NK-92 treated with Interleukin-12 subunit alpha and Interleukin-12 subunit beta, amount 100 ng/mL, for 24 hours (cell line): ENCODE data around the gene UQCRH.
A peak's percentile ranks its signal among the peaks of the same experiment; 100 is the strongest.
"Not testable (repeated sequence)": the region's sequence is repeated elsewhere in the genome, so short reads cannot be mapped to it uniquely, and the experiment has no call there.

Source experiments
- DNase-seq: peaks from one replicate; lab custom pipeline; 2025; lab: John Stamatoyannopoulos, UW

Gene UQCRH

DNA sequence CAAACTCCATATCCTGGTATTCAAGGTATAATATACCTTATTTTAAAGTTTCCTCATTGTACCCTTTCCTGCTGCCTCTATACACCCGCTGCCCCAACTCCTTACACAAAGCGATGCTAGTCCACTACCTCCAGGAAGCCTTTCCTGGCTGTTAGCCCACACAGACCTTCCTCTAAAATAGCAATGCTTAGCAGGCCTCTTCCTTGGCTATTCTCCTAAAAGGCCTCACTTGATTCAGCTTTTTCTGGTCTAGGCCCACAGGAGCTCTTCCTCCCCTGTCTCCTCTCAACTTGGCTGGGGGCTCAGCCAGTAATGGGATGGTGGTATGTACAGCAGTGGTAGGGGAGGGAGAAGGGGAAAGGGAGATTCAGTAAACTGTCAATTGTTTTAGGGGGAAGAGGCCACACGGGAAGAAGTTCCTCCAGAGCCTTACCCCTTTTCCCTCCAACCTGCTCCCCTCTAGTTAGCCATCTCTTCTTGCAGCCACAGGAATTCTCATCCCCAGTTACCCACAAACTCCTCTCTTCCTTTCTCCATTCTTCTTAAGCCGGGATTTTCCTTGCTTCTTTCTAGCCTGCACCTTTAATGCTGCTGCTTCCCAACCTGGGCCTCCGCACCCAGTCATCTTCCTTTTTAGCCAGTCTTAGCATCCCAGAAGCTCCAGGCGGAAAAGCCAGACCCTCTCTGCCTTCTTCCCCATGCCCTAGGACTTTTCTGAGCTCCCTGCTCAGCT lies 2.7 kb upstream of the UQCRH start:
- DNase-seq, result no peak

GRCh38 chr1:46301406-46301807 lies 2.1 kb upstream of the UQCRH start:
- DNase-seq, result no peak

DNA sequence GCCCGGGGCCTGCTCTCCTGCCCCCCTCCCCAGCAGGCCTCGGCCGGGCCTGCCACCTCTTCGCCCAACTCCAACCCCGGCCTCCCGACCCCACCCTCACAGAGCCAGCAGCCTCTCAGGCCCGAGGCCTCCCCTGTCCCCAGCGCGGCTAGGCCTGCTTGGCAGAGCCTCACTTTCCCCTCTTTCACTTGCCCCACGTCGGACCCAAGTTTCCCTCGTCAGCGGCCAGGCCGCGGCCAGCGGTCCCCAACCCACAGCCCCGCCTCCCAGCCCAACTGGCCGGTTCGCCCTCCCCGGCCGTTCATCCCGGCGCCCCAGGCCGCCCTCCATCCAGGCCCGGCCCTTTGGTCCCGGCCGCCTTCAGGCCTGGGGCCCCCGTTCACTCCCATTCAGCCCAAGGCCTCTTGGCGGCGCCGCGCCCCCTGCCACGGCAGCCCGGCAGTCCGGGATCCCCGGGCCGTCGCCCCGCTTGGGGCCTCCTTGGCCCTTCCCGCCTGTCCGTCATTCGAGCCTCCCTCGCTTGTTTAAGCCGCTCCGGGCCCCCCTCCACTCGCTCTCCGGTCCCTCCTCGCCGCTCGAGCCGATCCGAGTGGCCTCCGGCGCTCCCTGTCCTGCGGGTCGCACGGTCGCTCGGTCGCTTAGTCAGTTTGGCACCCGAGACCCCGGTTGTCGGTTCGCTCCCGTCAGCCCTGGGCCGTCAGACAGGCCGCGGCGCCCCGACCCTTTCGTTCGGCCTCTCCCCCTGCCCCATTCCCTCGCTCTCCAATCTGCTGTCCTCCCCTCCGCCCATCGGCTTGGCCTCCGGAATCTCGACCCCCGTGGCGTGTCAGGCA lies 1.5 kb upstream of the UQCRH start:
- peak; percentile 45 for DNase-seq

- no peak for DNase-seq
Measured at GRCh38 chr1:46302641-46303037, 859 bp upstream of the UQCRH start.

DNA sequence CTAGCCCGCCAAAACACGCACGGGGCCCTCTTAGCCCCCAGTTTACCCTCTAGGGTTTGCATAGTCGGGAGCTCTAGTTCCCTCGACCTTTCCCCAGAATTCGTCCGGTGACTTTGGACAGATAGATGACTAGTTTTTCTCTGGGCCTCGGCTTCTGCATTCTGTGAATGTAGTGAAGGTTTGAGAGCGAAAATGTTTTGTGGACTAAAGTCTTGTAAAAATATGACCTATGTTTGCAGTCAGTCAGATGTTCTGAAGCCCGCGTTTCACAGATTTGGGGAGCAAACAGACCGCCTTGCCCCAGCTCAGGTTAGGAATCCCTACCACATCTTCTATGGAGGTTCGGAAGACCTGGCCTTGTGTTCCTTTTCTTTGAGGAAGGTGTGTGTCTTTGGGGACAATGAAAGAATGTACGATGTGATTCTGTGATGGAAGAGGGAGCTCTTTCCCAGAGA lies 401 bp downstream of the UQCRH start:
- no peak for DNase-seq

DNA sequence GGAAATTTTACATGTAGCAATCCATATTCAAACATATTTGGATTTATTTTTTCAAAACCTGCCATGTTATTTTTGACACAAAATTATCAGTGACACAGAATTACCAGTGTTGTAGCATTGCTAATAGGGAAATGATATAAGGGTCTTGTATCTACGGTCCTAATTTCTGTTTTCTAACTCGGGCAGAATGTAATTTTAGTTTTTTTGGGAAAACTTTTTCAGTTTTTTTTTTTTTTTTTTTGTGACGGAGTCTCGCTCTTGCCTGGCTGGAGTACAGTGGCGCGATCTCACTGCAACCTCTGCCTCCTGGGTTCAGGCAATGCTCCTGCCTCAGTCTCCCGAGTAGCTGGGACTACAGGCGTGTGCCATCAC lies 2.6 kb downstream of the UQCRH start:
- DNase-seq, result no peak

DNA sequence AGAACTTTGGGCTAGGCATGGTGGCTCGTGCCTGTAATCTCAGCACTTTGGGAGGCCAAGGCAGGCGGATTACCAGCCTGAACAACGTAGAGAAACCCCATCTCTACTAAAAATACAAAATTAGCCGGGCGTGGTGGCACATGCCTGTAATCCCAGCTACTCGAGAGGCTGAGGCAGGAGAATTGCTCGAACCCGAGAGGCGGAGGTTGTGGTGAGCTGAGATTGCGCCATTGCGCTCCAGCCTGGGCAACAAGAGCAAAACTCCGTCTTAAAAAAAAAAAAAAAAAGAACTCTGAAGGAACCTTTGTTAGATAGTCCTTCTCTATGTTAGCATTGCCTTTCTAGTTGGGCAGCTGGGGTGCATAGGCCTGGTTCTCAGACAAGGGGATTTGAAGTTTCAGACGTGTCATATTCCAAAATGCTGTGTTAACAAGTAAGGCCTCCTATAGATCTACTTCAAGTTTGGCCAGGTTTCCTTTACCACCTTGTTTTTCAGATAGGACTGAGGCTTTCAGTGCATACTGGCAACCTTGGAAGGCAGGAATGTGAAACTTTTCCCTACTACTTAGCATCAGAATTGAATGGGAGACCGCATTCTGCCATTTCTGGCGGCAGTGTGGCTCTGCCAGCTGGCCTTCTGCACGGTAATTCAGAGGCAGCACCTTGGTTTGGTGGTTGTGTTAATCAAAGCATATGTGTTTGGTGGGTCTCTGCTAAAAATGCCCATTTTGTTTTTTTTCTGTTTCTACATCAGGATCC lies 6.1 kb downstream of the UQCRH start:
- DNase-seq, result no peak

DNA sequence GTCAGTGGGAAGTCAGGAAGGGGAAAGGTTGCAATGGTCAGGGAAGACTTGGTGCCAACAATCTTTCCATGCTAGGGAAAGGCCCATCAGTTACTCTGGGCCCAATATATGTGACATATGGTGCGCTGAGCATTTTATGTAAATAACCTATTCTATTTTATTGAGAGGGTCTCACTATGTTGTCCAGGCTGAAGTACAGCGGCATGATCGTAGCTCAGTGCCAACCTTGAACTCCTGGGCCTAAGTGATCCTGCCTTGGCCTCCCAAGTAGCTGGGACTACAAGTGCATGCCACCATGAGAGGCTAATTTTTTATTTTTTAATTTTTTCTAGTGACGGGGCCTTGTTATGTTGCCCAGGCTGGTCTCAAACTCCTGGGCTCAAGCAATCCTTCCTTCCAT lies 6.8 kb downstream of the UQCRH start:
- DNase-seq, result no peak

DNA sequence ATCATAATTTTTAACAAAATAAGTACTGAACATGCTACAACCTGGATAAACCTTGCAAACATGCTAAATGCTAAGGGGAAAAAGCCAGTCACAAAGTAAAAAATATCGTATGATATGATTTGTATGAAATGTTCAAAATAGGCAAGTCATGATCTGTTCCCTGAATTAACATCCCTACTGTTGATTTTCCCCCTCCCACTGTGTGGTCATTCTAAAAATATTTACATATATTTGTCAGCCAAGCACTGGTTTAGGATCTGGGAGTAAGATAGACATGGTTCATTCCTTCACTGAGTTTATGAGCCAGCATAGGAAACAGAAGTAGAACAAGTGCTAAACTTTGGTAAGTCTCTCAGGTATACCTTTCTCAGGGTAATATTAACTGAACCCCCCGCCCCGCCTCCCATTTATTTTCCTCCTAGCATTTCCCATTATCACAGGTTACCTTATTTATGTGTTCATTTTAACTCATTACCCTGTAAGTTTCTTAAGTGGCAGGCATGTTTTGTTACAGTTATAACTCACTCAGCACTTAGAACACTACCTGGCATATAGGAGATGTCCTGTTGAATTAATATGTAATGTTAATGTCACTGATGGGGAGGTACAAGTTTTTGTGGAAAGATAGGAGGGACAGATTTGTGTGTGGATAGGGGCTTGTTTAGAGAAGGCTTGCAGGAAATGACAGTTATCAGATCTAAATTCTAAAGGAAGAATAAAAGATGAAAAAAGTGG lies 12.3 kb downstream of the UQCRH start:
- no peak for DNase-seq

GRCh38 chr1:46317323-46317722 lies 13.8 kb downstream of the UQCRH start:
- DNase-seq, result no peak

DNA sequence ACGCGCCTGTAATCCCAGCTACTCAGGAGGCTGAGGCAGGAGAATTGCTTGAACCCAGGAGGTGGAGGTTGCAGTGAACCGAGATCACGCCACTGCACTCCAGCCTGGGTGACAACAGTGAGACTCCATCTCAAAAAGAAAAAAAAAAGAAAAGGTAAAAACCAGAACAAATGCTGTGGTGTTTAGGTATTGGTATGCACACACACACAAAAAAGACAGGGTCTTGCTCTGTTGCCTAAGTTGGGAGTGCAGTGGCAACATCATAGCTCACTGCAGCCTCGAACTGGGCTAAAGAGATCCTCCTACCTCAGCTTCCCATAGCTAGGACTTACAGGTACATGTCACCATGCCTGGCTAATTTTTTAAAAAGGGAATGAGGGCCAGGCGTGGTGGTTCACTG lies 15.8 kb downstream of the UQCRH start:
- DNase-seq, result not testable (repeated sequence)

GRCh38 chr1:46319960-46320914 lies 16.7 kb downstream of the UQCRH start:
- not testable (repeated sequence) for DNase-seq

- DNase-seq, result not testable (repeated sequence)
Measured at GRCh38 chr1:46322191-46322590, 18.7 kb downstream of the UQCRH start.

GRCh38 chr1:46325285-46326076 lies 22.0 kb downstream of the UQCRH start:
- not testable (repeated sequence) for DNase-seq

- not testable (repeated sequence) for DNase-seq
Measured at GRCh38 chr1:46328182-46328581, 24.7 kb downstream of the UQCRH start.

DNA sequence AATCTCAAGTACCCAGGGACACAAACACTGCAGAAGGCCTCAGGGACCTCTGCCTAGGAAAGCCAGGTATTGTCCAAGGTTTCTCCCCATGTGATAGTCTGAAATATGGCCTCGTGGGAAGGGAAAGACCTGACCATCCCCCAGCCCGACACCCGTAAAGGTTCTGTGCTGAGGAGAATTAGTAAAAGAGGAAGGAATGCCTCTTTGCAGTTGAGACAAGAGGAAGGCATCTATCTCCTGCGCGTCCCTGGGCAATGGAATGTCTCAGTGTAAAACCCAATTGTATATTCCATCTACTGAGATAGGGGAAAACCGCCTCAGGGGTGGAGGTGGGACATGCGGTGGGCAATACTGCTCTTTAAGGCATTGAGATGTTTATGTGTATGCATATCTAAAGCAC lies 26.3 kb downstream of the UQCRH start:
- DNase-seq, result not testable (repeated sequence)

DNA sequence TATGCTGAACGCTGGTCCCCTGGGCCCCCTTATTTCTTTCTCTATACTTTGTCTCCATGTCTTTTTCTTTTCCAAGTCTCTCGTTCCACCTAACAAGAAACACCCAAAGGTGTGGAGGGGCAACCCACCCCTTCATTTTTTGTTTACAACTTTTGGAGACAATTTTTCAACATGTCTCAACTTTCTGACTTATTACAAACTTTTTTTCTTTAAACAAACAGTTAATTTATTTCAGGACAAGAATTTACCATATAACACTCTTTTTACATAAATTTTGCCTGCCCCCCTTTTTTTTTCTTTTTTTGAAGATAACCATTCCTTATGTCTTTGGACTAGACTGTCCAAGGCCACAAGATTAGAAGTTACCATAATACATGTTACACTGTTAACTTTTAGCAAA lies 26.9 kb downstream of the UQCRH start:
- DNase-seq, result not testable (repeated sequence)

DNA sequence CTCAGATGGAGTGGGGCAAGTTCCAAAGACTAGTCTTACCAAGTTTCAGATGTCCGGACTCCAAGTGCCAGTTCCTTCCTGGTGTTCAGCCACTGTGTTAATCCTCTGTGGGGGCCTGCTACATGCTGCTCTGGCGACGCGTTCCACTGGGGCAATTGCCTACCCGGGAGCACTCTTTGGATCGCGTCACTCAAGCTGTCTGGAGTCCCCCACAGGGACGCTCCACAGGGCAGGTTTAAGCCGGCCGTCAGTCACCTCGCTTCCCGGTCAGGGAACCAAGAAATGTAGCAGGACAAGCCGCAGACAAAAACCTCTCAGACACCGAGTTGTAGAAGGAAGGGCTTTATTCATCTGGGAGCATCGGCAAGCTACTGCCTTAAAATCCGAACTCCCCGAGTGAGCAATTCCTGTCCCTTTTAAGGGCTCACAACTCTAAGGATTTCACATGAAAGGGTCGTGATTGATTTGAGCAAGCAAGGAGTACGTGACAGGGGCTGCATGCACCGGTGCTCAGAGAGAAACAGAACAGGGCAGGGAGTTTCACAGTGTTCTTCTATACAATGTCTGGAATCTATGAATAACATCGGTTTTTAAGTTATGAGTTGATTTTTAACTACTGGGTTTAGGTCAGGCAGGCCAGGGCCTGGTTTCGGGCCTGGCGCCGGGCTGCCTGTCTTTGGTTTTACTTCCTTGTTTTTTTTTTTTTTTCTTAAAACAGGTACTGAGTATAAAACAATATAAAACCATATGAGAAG lies 28.5 kb downstream of the UQCRH start:
- DNase-seq, result not testable (repeated sequence)
